SK-N-MC (cell line): Measurements from ENCODE around the gene SHOC2.

ENCODE experiments used
- DNase-seq: peaks from one replicate; pipeline ENCODE4 v3.0.0-alpha.2; 2011; ENCODE audit warnings: low read depth, low spot score
- H3K27ac ChIP-seq: fragments of 200-600 bp; sonication (generic); 2 replicates; pipeline ENCODE4 v1.5.1; 2016; ENCODE audit warnings: mixed run types
- H3K36me3 ChIP-seq: fragments of 200-600 bp; sonication (generic); 2 replicates; pipeline ENCODE4 v1.6.1; 2017; ENCODE audit warnings: antibody characterized with exemption, low read length, mixed read lengths; ENCODE audit not compliant: insufficient read depth
- H3K4me3 ChIP-seq: fragments of 200-600 bp; sonication (generic); 2 replicates; pipeline ENCODE4 v1.5.1; 2016
- H3K9ac ChIP-seq: fragments of 200-600 bp; sonication (generic); 2 replicates; pipeline ENCODE4 v1.8.0; 2017; ENCODE audit warnings: mixed run types, mixed read lengths; ENCODE audit not compliant: insufficient read length
- H3K9me3 ChIP-seq: fragments of 200-600 bp; sonication (generic); 2 replicates; pipeline ENCODE4 v1.6.1; 2017; ENCODE audit warnings: low read depth, mild to moderate bottlenecking, antibody characterized with exemption, low read length, moderate library complexity, mixed read lengths
- EZH2 ChIP-seq: fragments of 200-600 bp; sonication (generic); IDR thresholded peaks from one replicate; pipeline ENCODE4 v1.6.1; 2017; ENCODE audit warnings: antibody characterized with exemption
- FOXP2 ChIP-seq: optimal IDR thresholded peaks from 2 replicates; pipeline ENCODE3; 2011; ENCODE audit warnings: mild to moderate bottlenecking, moderate library complexity; ENCODE audit not compliant: insufficient read depth; ENCODE audit errors: extremely low read length, control extremely low read depth
- POLR2AphosphoS5 ChIP-seq: IDR thresholded peaks from 2 replicates; pipeline ENCODE4 v1.6.1; 2012; ENCODE audit warnings: mild to moderate bottlenecking, low read depth, low read length, borderline replicate concordance

Gene SHOC2

GRCh38 chr10:110897184-110897583 lies 22.2 kb upstream of the SHOC2 start:
- no peaks in the 10 kb centered on the region for H3K9me3 ChIP-seq
- H3K9ac ChIP-seq, result no peak overlapping the region
- TF ChIP-seq FOXP2, result no peak
- TF ChIP-seq EZH2, result no peak
- TF ChIP-seq POLR2AphosphoS5, result no peak
- DNase-seq, result no peak
- no peak overlapping the region for H3K4me3 ChIP-seq
- no peak overlapping the region for H3K27ac ChIP-seq
- H3K36me3 ChIP-seq, result no peaks in the 10 kb centered on the region

- no peak overlapping the region for H3K9ac ChIP-seq
- H3K4me3 ChIP-seq, result no peak overlapping the region
- no peak overlapping the region for H3K27ac ChIP-seq
- no peaks in the 10 kb centered on the region for H3K36me3 ChIP-seq
- H3K9me3 ChIP-seq, result no peaks in the 10 kb centered on the region
- DNase-seq, result no peak
- no peak for TF ChIP-seq EZH2
- TF ChIP-seq FOXP2, result no peak
- TF ChIP-seq POLR2AphosphoS5, result no peak
Observed at GRCh38 chr10:110898391-110898790, 21.0 kb upstream of the SHOC2 start.

- TF ChIP-seq EZH2 (no peak), POLR2AphosphoS5 (no peak), FOXP2 (no peak)
- Histone ChIP-seq H3K9ac (no peak overlapping the region), H3K27ac (no peak overlapping the region), H3K36me3 (no peaks in the 10 kb centered on the region), H3K4me3 (no peak overlapping the region), H3K9me3 (no peaks in the 10 kb centered on the region)
- no peak for DNase-seq
Observed at GRCh38 chr10:110900983-110901382, 18.4 kb upstream of the SHOC2 start.

GRCh38 chr10:110901954-110902819 lies 17.2 kb upstream of the SHOC2 start:
- TF ChIP-seq FOXP2 (no peak), EZH2 (no peak), POLR2AphosphoS5 (no peak)
- Histone ChIP-seq H3K27ac (peak overlapping the region; percentile 71), H3K9me3 (no peaks in the 10 kb centered on the region), H3K9ac (no peak overlapping the region), H3K36me3 (no peaks in the 10 kb centered on the region), H3K4me3 (no peak overlapping the region)
- no peak for DNase-seq

GRCh38 chr10:110903280-110904278 lies 15.8 kb upstream of the SHOC2 start:
- H3K4me3 ChIP-seq, result no peak overlapping the region
- H3K36me3 ChIP-seq, result no peaks in the 10 kb centered on the region
- no peak for DNase-seq
- no peaks in the 10 kb centered on the region for H3K9me3 ChIP-seq
- no peak overlapping the region; the same call in 1 of the 2 replicates for H3K27ac ChIP-seq
- H3K9ac ChIP-seq, result no peak overlapping the region
- TF ChIP-seq EZH2, result no peak
- TF ChIP-seq POLR2AphosphoS5, result no peak
- TF ChIP-seq FOXP2, result no peak

GRCh38 chr10:110910138-110910537 lies 9.3 kb upstream of the SHOC2 start:
- Histone ChIP-seq H3K36me3 (no peaks in the 10 kb centered on the region), H3K27ac (no peak overlapping the region), H3K4me3 (no peak overlapping the region), H3K9ac (no peak overlapping the region), H3K9me3 (no peaks in the 10 kb centered on the region)
- TF ChIP-seq FOXP2 (no peak), EZH2 (no peak), POLR2AphosphoS5 (no peak)
- DNase-seq, result no peak

GRCh38 chr10:110912374-110912773 lies 7.0 kb upstream of the SHOC2 start:
- Histone ChIP-seq H3K36me3 (no peaks in the 10 kb centered on the region), H3K9ac (no peak overlapping the region), H3K9me3 (no peaks in the 10 kb centered on the region), H3K4me3 (no peak overlapping the region), H3K27ac (no peak overlapping the region)
- no peak for DNase-seq
- TF ChIP-seq POLR2AphosphoS5 (no peak), EZH2 (no peak)

DNA sequence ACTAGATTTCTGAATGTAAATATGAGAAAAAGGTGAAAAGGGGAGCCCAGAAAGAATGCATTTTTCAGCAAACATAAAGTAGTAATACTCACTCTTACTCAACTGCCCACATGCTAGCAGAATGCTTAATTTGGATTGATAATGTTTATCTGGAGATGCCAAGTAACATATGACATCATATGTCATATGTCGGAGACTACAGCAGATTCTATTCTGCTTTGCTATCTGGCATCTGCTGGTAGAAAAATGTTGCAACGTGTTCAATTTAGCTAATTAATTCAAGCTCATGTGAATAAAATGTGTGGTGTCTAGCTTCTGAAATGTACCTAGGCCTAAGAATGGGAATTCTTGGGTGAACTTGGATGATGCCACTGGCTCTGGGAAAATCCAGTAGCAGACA lies 5.0 kb upstream of the SHOC2 start:
- TF ChIP-seq FOXP2, result no peak
- TF ChIP-seq POLR2AphosphoS5, result no peak
- TF ChIP-seq EZH2, result no peak
- Histone ChIP-seq H3K4me3 (no peak overlapping the region), H3K27ac (no peak overlapping the region), H3K36me3 (no peaks in the 10 kb centered on the region), H3K9me3 (no peaks in the 10 kb centered on the region), H3K9ac (no peak overlapping the region)
- DNase-seq, result no peak
